GM15510 (cell line): ENCODE results near the gene MINDY3.

ENCODE experiments used
- POLR2A ChIP-seq: IDR thresholded peaks from 3 replicates; pipeline ENCODE4 v1.6.1; 2011; ENCODE audit warnings: borderline replicate concordance; ENCODE audit not compliant: insufficient read length; ENCODE audit errors: extremely low read depth

Gene MINDY3

DNA sequence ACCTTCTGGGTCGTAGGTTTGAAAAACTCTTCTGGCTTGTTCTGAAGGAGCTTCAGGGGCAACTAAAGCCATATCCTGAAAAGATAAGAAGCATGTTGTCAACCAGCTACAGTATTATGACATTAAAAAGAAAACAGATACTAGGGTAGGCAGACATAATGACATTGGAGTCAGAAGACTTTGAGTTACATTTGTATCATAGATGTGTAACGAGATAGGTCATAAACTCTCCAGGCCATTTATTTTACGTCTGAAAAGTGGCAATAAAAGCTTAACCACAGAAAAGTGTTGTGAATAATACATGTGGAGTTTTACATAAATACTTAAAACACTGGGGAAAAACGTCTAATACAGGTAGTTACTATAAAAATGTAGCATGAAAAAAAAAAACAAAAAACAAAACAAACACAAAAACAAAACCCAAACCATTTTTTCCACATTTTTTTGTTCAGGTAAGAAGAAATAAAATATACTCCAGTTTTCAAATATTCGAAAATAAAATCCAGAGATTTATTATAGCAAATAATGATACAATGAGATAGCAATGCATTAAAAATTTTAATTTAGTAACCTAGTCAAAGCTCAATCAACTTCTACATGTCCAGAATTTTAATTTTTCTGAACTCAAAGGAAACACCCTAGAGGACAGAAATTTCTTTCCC is 64.1 kb downstream of the MINDY3 start:
- TF ChIP-seq POLR2A, result no peak

DNA sequence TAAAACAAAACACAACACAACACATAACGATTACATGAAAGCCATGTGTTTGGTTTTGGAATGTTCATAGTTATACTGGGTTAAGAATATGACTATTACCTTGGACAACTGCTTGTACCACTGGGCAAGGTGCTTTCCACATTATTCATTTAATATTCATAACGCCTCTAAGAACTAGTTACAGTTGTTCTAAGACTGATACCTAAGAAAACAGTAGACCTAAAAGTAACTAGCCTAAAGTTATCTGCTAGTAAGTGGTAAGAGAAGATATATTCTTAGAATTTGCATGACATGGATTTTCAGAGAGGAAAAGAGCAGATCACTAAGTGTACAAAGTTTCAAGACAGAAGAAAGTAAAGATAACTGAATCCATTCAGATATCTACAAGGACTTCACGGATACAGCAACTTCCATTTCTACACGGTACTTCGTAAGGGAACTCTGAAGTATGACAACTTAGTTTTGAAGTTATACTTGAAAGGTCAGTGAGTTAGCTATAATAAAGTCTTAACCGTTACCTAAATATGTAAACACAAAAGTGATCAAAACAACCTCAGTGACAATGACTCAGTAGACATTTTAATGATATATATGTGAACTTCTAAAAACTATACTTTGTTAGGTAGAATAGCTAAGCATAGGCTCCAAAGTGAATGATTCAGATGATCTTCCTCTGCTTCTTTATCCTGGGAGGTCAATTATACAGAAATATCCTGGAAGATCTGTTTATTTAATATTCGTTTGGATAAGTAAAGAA is 65.1 kb downstream of the MINDY3 start:
- TF ChIP-seq POLR2A, result no peak

DNA sequence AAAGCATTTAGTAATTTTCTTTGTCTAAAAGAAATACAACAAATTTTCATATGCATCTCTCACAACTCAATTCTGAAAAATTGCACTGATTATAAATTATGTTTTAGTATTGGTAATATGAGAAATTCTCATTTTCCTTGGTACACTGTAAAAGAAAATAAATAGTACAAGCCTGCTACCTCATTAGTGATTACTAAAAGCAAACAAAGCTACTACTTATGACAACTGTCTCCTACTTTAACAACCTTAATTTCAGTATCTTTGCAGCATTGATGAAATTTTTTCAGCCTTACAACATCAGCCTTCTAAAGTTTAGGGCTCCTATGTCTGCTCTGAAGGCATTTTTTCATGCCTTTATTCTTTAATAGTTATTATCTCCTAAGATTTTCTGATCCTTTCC is 65.7 kb downstream of the MINDY3 start:
- no peak for TF ChIP-seq POLR2A

GRCh38 chr10:15793664-15794063 is 66.6 kb downstream of the MINDY3 start:
- TF ChIP-seq POLR2A, result no peak

- TF ChIP-seq POLR2A, result no peak
Observed at GRCh38 chr10:15792777-15793176, 67.5 kb downstream of the MINDY3 start.

- TF ChIP-seq POLR2A, result no peak
Observed at GRCh38 chr10:15791816-15792524, 68.3 kb downstream of the MINDY3 start.

DNA sequence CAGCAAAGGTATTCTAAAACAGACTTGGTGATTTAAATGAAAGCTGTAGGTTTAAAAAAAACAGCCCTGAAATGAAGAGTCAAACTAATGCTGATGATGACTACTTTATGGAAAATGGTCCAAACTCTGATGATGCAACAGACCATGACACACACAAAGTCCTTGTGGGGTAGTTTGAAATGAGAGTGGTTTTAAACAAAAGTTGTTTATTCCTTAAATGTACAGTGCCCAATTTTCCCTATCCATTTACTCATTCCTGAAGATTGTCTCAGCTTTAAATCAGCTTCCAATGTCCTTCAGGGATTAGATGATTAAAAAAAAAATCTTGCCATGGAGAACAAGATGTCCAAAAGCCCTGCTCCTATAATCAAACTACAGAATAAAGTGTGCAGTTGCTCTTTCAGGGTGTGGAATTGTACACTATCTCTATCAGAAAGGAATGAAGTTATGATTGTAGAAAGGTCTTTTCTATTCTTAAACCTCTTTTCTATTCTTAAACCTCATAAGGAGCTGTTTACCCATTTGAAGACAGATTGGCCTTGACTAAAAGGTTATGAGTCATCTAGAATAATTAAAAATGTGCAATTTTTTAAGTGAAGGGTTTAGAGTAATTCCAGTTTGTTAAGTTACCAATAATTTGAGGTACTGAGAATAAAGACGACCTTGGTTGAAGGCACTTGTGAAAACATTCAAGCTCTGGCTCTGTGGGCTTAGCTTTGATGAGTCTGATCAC is 70.3 kb downstream of the MINDY3 start:
- no peak for TF ChIP-seq POLR2A

- TF ChIP-seq POLR2A, result no peak
Observed at GRCh38 chr10:15787426-15787825, 72.9 kb downstream of the MINDY3 start.

DNA sequence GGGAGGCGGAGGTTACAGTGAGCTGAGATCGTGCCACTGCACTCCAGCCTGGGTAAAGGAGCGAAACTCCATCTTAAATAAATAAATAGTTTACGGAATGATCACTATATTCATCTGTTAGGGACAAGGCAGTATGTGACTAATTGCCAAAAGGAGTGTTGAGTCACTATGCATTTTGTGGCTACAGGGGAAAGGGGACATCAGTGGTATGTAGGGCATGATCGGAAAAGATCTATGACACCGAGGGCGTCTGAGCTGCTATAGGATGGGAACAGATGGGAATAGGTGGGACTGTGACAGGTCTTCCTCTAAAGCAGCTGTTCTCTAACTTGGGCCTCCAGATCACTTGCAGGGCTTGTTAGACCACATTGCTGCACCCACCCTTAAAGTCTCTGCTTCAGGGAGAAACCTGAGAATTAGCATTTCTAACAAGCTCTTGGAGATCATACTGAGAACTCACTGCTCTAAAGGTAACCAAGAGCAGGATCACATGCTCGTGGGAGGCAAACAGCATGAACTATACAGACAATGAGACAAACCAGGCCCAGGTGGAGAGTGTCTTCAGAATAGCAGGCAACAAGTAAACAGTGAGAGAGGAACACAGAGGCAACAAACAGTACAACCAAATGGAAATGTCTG is 75.5 kb downstream of the MINDY3 start:
- no peak for TF ChIP-seq POLR2A

- TF ChIP-seq POLR2A, result no peak
Observed at GRCh38 chr10:15783941-15784636, 76.2 kb downstream of the MINDY3 start.

- no peak for TF ChIP-seq POLR2A
Observed at GRCh38 chr10:15782851-15783250, 77.5 kb downstream of the MINDY3 start.

DNA sequence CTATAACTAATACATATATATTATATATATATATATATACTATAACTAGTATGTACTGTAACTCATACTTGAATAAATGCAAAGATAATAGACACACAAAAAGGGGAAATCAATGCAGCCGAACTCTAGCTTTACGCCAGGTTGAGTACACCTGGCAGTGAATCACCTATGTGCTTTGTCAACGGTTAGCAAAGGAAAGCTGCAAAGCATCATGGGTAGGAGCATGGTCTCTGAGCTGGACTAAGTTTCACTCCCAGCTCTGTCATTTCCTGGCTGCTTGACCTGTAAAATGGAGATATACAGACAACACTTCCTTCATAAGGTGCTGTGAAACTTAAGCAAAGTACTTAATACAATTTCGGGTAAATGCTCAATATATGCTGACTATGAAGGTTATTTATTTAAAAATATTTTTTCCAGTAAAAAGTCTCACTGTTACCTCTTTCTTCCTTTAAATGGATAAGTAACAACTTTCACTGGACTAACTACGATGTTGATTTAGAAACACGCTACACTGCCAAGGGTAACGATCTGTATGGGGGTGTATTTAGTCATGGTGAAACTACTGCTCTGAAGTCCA is 78.8 kb downstream of the MINDY3 start:
- no peak for TF ChIP-seq POLR2A

- no peak for TF ChIP-seq POLR2A
Observed at GRCh38 chr10:15780353-15781135, 79.8 kb downstream of the MINDY3 start.
